Activated naive CD4-positive, alpha-beta T cell treated with anti-CD3 and anti-CD28 coated beads, Interleukin-2, amount 50 U/mL, for 72 hours (primary cell): ENCODE results near the gene TRABD2A. TPM values are rescaled to one million over a fixed set of nuclear protein-coding genes. Genes with fewer than 3 reads are reported as not detected.

Experiments used
- ATAC-seq, 2 donors: fragments of 150-1000 bp; cut with Tn5 transposase; 2 replicates each; pipeline ENCODE4 v1.10.0; 2021; ENCODE audit warnings: mild to moderate bottlenecking in 2 of 2, moderate library complexity in 2 of 2
- DNase-seq, 2 donors: peaks; one replicate each; pipeline ENCODE4 v3.0.0; 2021 to 2022; ENCODE audit warnings: low spot score in 2 of 2
- H3K27ac Mint-ChIP-seq, 2 donors: one replicate each; pipeline ENCODE4 v1.8.0; 2022; ENCODE audit warnings: mild to moderate bottlenecking in 2 of 2, mixed read lengths in 2 of 2
- H3K36me3 Mint-ChIP-seq, 2 donors: one replicate each; pipeline ENCODE4 v1.8.0; 2022; ENCODE audit warnings: mixed read lengths in 2 of 2
- H3K9me3 Mint-ChIP-seq, 2 donors: one replicate each; pipeline ENCODE4 v1.8.0; 2022; ENCODE audit warnings: mixed read lengths in 2 of 2
- total RNA-seq, 2 donors: library from RNA; stranded (reverse); gene quantifications; one replicate each; pipeline ENCODE4 v1.2.3, GENCODE V29; 2022

The TRABD2A gene
- total RNA-seq, 2 donors from 2014 or later = 53.6 to 59.9 TPM

DNA sequence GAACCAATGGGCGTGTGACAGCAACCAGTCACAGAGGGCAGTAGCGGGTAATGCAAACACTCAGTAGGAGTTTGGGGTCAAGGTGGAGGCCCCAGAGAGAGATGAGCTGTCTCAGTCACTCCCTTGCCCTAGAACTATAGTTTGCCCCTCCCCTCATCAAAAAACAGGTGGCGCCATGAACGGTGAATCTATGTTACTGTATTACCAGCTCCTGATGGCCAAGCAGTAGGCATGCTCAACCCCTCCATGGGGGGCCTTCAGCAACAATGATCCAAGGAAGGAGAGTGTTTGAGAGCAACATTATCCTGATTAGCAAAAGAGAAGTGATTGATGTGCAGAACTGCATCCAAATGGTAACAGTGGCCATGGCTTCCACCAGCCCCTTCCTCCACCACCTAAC lies 30.4 kb downstream of the TRABD2A start:
- Mint-ChIP-seq H3K27ac (peak overlapping the region; percentile 51 to 64), H3K9me3 (peaks cover 15 to 23% of the 10 kb centered on the region in 2 donors), H3K36me3 (peaks cover 27 to 73% of the 10 kb centered on the region in 2 donors)
- ATAC-seq (no peak), DNase-seq (no peak)

DNA sequence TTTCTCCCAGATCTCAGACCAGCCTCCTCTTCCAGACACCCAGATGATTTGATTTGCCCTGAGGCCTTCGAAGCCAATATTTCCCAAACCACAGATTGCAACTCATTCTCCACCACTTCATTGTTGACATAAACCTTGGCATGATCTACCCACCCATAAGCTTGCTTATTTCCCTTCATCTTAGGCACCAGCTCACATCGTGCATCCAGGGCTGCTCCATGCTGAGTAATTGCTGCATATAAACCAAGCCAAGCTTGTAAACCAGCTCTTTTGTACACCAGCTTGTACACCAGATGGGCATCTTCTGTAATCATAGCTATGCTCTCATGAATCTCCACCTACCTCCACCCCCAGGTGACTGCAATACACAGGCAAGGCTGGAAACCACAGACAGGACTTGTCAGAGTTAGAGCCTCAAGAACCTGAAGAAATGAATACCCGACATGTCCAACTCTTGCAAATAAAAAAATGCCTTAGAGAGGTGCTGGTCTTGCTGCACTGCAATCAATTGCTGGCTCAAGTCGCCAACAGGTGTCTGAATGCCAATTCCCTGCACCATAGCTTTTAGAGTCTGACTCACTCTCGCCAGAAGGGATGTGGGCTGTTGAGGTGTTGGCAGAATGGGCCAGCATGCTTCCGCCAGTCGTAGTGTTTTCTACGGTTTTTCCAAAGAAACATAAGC lies 31.5 kb downstream of the TRABD2A start:
- peak in 1 of 2 donors; percentile 61 for DNase-seq
- Mint-ChIP-seq H3K9me3 (peaks cover 15 to 16% of the 10 kb centered on the region in 2 donors), H3K27ac (peak overlapping the region; percentile 63 to 64), H3K36me3 (peaks cover 29 to 65% of the 10 kb centered on the region in 2 donors)
- ATAC-seq = peak; percentile 52 to 61

DNA sequence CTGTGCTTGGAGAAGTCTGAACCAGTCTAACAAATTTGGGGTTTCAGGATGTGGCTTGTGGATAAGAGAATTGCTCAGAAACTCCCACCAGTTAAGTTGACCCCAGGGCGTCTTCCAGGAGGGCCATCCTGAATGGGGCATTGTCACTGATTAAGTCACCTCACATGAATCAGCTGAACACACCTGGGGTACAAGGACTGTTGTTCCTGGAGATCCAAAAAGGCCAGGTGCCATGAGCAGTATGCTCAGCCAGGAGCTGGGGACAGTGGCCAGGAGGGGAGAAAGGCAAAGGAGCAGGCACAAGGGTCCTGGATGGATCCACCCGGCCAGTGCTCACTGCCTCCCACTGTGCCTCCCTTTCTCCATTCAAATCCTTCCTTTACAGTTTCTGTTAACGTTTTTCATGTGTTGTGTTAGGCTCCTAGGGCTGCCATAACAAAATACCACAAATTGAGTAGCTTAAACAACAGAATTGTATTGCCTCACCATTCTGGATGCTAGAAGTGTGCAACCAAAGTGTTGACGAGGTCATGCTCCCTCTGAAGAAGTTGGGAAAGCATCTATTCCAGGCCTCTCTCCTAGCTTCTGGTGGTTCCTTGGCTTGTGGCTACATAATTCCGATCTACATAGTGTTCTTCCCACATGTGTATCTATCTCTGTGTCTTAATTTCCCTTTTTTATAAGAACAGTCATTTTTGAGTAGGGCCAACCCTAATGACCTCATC lies 33.4 kb downstream of the TRABD2A start:
- ATAC-seq (no peak), DNase-seq (no peak)
- peak overlapping the region; percentile 96 to 98 for H3K27ac Mint-ChIP-seq
- peaks cover 26 to 57% of the 10 kb centered on the region in 2 donors for H3K36me3 Mint-ChIP-seq
- peaks cover 5 to 13% of the 10 kb centered on the region in 2 donors for H3K9me3 Mint-ChIP-seq

DNA sequence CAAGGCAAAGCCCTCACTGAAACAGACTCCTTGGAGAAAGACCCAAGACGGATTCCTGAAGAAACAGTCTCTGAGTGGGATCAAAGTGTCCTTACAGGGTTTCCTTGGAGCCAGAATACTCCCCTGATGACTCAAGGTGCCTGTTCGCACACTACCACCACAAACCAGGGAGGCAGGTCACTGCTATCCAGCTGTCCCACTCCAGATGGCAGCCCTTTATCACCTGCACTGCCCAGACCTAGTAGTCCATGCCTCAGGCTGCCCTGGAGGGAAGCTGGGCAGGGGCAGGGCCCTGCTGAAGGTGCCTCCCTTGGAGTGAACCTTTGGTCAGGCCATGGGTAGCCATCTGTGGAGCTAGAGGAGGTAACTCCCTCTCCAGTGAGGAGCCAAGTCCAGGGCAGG lies 34.1 kb downstream of the TRABD2A start:
- DNase-seq (no peak), ATAC-seq (peak; percentile 29 to 53)
- H3K9me3 Mint-ChIP-seq = peaks cover 0 to 6% of the 10 kb centered on the region in 2 donors
- peak overlapping the region; percentile 96 to 98 for H3K27ac Mint-ChIP-seq
- peaks cover 19 to 49% of the 10 kb centered on the region in 2 donors for H3K36me3 Mint-ChIP-seq

DNA sequence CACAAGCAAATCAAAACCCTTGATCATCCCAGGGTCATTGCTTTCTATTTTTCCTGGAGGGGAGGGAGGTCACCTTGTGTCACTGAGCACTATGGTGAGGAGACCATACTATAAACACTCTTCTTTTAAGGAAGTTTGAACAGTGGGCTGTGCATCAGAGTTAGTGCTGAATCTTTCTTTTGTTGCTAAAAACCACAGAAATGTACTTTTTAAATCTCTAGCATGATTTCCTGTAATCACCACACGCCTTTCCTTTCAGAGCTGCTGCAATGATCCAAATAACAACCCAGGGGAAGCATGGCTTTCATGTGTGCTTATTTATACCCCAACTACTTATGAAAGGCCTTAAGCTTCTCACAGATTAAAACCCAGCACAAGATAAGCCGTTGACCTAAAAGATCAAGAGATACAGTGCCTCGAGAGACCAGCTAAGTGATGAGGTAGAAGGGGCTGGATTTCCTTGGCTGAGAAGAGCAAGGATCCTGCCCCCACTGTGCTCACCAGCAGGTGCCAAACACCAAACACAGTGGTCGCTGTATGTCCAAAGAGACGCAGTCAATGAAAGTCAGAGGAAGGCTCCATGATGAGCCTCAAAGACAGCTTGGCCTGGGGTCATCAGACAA lies 34.7 kb downstream of the TRABD2A start:
- Mint-ChIP-seq H3K36me3 (peaks cover 14 to 43% of the 10 kb centered on the region in 2 donors), H3K27ac (peak overlapping the region; percentile 96 to 98), H3K9me3 (peaks cover 0 to 6% of the 10 kb centered on the region in 2 donors)
- ATAC-seq = peak; percentile 61 to 75
- no peak for DNase-seq

DNA sequence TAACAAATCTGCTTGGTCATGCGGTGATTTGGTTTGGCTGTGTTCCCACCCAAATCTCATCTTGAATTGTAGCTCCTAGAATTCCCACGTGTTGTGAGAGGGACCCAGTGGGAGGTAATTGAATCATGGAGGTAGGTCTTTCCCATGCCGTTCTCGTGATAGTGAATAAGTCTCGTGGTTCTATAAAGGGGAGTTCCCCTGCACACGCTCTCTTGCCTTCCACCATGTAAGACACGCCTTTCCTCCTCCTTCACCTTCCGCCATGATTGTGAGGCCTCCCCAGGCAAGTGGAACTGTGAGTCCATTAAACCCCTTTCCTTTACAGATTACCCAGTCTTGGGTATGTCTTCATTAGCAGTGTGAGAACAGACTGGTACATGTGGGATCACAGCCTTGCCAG lies 36.7 kb downstream of the TRABD2A start:
- H3K36me3 Mint-ChIP-seq = peaks cover 23 to 39% of the 10 kb centered on the region in 2 donors
- DNase-seq (no peak), ATAC-seq (peak in 1 of 2 donors; percentile 25)
- peaks cover 0 to 6% of the 10 kb centered on the region in 2 donors for H3K9me3 Mint-ChIP-seq
- H3K27ac Mint-ChIP-seq = peak overlapping the region; percentile 96 to 98

DNA sequence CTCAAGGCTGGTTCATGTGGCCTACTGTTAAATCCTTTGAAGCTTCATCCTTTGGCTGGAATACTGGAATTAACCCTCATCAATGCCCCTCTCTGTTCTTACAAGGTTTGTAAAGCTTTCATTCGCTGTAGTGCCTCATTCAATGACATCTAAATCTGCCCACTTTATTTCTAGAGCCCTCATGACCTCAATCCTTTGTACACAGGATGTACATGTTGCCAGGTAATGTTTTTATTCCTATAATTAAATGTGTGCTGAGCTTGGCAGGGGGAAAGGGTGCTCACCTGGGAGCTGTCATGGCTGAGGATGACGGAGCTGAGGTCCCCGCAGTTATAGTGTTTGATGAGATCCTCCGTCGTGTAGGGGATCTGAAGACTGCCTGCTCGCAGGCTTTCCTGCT lies 39.3 kb downstream of the TRABD2A start:
- DNase-seq (no peak), ATAC-seq (no peak)
- peaks cover 6 to 8% of the 10 kb centered on the region in 2 donors for H3K9me3 Mint-ChIP-seq
- H3K27ac Mint-ChIP-seq = peak overlapping the region; percentile 70 to 82
- H3K36me3 Mint-ChIP-seq = peaks cover 33 to 46% of the 10 kb centered on the region in 2 donors

DNA sequence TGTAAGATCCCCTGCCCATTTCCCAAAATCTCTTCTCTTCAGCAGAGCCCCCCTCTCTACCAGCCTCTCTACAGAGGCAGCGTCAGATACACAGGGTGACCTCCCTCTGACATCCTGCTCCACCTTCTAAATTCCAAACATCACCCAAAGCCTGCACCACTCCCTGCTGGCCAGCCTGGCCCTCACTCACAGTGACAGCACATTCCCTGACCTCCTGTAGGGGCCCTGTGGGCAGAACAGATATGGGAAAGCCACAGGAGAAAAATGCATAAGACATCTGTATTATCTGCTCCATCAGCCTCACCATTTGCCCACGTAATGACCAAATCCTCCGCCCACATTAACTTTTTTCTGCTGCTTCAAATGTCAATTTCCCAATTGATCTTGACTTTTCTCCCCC lies 40.6 kb downstream of the TRABD2A start:
- peak overlapping the region; percentile 82 to 89 for H3K27ac Mint-ChIP-seq
- peaks cover 33 to 57% of the 10 kb centered on the region in 2 donors for H3K36me3 Mint-ChIP-seq
- DNase-seq (no peak), ATAC-seq (peak; percentile 25 to 66)
- peaks cover 6 to 17% of the 10 kb centered on the region in 2 donors for H3K9me3 Mint-ChIP-seq

DNA sequence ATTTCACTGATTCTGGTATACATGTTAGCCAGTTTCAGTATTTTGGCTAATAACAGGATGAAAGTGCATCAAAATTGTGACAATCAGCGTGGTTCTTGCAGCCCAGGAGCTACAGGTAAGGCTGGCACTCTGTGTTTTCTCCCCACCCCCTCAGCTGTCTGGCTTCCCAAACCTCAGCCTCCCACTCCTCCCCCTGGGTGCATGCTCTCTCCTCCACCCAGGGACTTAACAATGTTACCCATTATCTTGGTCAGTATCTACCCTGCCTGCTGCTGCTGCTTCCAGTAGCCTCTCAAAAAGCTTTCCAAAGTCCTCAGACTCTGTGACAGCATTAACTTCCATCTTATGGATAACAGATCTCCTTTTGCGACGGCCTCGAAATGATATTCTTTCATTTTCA lies 41.0 kb downstream of the TRABD2A start:
- DNase-seq (no peak), ATAC-seq (peak in 1 of 2 donors; percentile 14)
- peaks cover 33 to 61% of the 10 kb centered on the region in 2 donors for H3K36me3 Mint-ChIP-seq
- peak overlapping the region; percentile 82 to 89 for H3K27ac Mint-ChIP-seq
- peaks cover 6 to 17% of the 10 kb centered on the region in 2 donors for H3K9me3 Mint-ChIP-seq

DNA sequence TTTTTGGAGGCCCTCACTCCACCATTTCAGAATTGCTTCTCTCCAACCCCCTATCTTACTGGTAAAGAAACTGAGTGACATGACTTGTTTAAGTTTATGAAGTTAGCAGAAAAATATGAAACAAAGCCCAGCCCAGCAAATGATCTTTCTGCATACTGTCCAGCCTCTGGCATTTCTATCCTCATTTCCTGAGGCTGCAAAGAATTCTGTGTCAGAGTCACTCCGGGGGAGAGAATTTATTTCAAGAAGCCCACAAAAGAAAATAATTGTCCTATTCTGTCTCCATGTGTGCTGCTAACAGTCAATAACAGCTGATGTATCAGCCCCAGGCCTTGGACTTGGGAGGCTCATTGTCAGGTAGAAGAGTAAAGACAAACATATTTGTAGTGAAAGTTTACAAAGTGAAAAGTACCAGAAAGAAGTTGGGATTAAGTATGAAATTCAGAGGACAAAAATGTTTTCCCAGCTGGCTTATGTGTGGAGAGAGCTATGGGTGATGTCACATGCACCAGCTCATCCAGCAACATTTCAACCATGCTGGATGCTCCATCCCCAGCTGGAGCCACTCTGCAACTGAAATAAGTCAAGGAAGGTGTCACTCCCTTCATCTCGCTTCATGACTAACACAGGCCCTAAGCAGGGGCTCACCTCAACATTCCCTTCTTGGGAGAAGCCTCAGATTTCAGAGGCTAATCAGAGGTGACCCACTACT lies 42.3 kb downstream of the TRABD2A start:
- H3K9me3 Mint-ChIP-seq = peaks cover 0 to 17% of the 10 kb centered on the region in 2 donors
- peaks cover 24 to 55% of the 10 kb centered on the region in 2 donors for H3K36me3 Mint-ChIP-seq
- ATAC-seq (no peak), DNase-seq (no peak)
- H3K27ac Mint-ChIP-seq = peak overlapping the region; percentile 2 to 72

DNA sequence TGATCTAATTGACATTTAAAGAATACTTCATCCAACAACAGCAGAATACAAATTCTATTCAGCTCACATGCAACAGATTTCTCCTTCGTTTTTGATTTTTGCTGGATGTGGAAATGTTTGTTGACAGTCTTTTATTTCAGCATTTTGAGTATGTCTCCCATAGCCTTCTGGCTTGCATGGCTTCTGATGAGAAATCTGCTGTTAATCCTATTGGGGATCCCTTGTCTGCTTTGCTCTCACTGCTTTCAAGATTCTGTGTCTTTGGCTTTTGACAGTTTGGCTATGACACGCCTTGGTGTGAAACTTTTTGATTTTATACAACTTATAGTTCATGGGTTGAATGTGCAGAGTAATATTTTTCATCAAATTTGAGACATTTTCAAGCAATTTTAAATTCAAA lies 44.7 kb downstream of the TRABD2A start:
- ATAC-seq (no peak), DNase-seq (no peak)
- Mint-ChIP-seq H3K27ac (peak overlapping the region in 1 of 2 donors; percentile 11), H3K9me3 (peaks cover 0 to 17% of the 10 kb centered on the region in 2 donors), H3K36me3 (peaks cover 24 to 56% of the 10 kb centered on the region in 2 donors)

DNA sequence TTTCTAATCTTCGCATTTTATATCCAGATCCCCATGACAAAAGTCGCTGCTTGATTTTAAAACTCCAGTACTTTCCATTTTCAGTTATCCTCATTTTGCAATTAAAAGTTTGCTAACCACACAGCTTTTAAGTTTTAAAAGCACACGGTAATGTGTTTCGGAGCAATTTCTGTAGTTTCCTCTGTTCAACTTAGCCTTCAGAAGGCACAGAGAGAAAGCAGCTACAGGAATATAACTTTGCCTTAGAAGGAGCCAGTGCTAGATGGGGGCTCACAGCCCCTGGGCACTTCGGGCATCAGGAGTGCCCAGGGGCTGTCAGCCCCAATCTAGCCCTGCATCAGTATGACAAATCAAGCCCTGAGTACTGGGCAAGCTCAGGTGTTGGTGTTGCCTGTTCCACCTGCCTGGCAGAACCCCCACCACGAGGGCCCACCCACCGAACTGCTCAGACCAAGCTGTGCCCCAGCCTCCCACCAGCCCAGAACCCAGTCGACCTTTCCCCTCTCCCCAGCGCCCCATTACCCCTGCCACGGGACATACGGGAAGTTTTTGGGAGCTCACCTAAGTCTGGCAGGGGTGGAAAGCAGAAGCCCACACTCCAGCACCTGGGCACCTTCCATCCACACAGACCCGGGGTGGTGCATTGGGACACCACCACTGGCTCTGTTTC lies 47.3 kb downstream of the TRABD2A start:
- H3K27ac Mint-ChIP-seq = peak overlapping the region; percentile 44 to 81

DNA sequence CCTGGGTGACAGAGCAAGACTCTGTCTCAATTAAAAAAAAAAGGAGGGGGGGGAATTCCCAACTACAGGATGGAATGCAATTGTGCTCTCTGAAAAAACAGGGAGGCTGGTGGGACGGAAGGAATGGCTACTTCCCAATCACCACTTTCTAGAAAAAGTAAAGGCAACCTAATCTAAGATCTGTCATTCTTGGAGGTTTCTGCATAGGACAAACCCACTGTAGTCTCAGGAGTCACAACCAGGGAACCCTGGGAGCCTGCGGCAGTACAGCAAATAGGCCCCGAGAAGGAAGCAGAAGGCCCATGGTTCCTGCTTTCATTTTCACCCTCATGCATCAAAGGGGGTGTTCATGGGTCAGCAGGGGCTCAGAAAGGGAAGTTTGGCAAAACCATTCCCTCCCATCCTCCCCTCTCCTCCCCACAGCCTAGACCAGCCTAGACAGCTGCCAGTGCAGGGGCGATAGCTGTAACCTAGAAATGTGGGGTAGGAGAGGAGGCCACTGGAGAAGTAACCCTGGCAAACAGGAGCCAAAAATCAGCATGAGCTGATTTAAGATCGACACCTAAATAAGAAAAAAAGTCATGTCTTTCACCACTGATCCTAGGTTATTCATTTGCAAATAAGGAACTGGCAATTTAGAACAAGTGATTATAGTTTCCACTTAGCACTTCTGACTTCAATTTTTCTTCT lies 48.0 kb downstream of the TRABD2A start:
- peak; percentile 65 to 79 for ATAC-seq
- Mint-ChIP-seq H3K36me3 (peaks cover 6 to 35% of the 10 kb centered on the region in 2 donors), H3K9me3 (peaks cover 0 to 17% of the 10 kb centered on the region in 2 donors), H3K27ac (peak overlapping the region; percentile 44 to 94)
- no peak for DNase-seq

More for the DNA sequence above, 47.3 kb downstream of the TRABD2A start:
- Mint-ChIP-seq H3K9me3 (peaks cover 0 to 17% of the 10 kb centered on the region in 2 donors), H3K36me3 (peaks cover 10 to 42% of the 10 kb centered on the region in 2 donors)
- ATAC-seq (peak; percentile 13 to 57), DNase-seq (no peak)

DNA sequence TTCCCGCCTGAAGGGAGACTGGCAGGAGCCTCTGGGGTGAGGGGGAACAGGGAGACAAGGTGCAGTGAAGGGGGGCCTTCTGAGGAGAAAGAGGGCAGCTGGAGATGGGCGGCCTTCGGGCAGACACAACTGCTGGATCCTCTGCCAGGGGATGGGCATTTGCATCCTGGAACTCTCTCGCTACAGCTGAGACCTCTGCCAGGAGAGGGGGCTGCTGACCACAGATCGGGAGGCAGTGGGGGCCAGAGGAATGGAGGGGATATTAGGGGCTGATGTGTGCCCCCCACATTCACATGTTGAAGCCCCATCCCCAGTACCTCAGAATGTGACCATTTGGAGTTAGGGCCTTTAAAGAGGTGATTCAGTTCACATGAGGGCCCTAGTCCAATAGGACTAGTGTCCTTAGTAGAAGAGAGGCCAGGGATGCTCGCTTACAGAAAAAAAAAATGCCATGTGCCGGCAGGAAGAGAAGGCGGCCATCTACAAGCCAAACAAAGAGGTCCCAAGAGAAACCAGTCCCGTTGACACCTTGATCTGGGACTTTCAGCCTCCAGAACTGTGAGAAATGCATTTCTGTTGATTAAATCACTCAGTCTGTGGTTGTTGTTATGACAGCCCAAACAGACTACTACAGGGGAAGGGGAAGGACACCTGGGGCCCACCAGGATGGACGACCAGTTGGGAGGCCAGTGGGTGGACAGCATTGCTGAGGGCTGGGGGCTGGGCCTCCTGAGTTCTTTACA lies 50.0 kb downstream of the TRABD2A start:
- Mint-ChIP-seq H3K27ac (peak overlapping the region in 1 of 2 donors; percentile 93), H3K36me3 (peaks cover 0 to 17% of the 10 kb centered on the region in 2 donors), H3K9me3 (peaks cover 0 to 3% of the 10 kb centered on the region in 2 donors)
- peak in 1 of 2 donors; percentile 32 for ATAC-seq
- no peak for DNase-seq

DNA sequence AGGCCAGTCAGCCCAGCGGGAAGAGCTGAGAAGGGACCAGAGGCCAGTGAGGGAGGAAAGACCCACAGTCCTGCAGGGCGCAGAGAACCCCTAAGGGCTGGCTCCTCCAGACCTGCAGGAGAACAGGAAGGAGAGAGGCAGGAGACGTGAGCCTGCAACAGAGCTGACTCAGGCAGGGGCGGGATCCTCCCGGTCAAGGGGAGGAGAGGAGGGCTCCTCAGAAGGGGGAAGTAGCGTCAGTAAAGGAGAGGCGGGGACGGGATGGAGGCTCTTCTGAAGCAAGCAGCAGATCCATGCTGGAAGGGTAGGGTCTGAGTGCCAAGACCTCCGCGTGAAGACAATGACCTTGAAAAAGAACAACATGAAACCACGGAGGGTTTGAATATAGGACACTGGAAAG lies 50.8 kb downstream of the TRABD2A start:
- Mint-ChIP-seq H3K36me3 (peaks cover 0 to 14% of the 10 kb centered on the region in 2 donors), H3K27ac (no peak overlapping the region), H3K9me3 (no peaks in the 10 kb centered on the region)
- ATAC-seq = no peak
- DNase-seq = no peak
